Lower leg skin (tissue), 4 donors: ENCODE results near the gene PP2D1. TPM values are rescaled to one million over a fixed set of nuclear protein-coding genes. Genes with fewer than 3 reads are reported as not detected.
"Not testable (repeated sequence)": the region's sequence is repeated elsewhere in the genome, so short reads cannot be mapped to it uniquely, and the experiment has no call there.

Experiments
- DNase-seq, 2 donors: peaks; one replicate each; pipeline ENCODE4 v3.0.0-alpha.2; 2019; ENCODE audit warnings: low spot score in 2 of 2
- H3K4me3 ChIP-seq: fragments of 200-600 bp; sonication (generic); 2 replicates; pipeline ENCODE4 v1.5.1; 2017; ENCODE audit warnings: mild to moderate bottlenecking, low read depth; ENCODE audit not compliant: poor library complexity, severe bottlenecking
- POLR2A ChIP-seq, 2 donors: fragments of 450-650 bp; IDR thresholded peaks; one replicate each; pipeline ENCODE4 v1.6.1; 2016 to 2017; ENCODE audit warnings: antibody characterized with exemption in 2 of 2, mild to moderate bottlenecking in 1 of 2, moderate library complexity in 1 of 2
- WGBS, 2 donors: methylation state at CpG; one replicate each; pipeline ENCODE4 v1.1.5; 2018; 5-methylcytosine and 5-hydroxymethylcytosine counted together
- intact Hi-C: fragments of 100-400 bp; cut with DNase I; formaldehyde crosslinking; loops from one replicate; pipeline ENCODE4 v1.15.0; 2023; ENCODE audit warnings: low total_unique reads
- total RNA-seq, 4 donors: library from RNA; depleted of rRNA; stranded (reverse); fragments of >200 nt; gene quantifications; one replicate each; pipeline ENCODE4 v1.1.0, GENCODE V29; 2016
- TF ChIP-seq, protein P1 (sequence below), 3 donors: fragments of 450-650 bp; IDR thresholded peaks; one replicate each; pipeline ENCODE4 v1.5.1; 2016; ENCODE audit warnings: antibody characterized with exemption in 3 of 3, mild to moderate bottlenecking in 3 of 3, moderate library complexity in 2 of 3

PP2D1 gene
- total RNA-seq, 4 donors from 2014 or later: not detected

DNA sequence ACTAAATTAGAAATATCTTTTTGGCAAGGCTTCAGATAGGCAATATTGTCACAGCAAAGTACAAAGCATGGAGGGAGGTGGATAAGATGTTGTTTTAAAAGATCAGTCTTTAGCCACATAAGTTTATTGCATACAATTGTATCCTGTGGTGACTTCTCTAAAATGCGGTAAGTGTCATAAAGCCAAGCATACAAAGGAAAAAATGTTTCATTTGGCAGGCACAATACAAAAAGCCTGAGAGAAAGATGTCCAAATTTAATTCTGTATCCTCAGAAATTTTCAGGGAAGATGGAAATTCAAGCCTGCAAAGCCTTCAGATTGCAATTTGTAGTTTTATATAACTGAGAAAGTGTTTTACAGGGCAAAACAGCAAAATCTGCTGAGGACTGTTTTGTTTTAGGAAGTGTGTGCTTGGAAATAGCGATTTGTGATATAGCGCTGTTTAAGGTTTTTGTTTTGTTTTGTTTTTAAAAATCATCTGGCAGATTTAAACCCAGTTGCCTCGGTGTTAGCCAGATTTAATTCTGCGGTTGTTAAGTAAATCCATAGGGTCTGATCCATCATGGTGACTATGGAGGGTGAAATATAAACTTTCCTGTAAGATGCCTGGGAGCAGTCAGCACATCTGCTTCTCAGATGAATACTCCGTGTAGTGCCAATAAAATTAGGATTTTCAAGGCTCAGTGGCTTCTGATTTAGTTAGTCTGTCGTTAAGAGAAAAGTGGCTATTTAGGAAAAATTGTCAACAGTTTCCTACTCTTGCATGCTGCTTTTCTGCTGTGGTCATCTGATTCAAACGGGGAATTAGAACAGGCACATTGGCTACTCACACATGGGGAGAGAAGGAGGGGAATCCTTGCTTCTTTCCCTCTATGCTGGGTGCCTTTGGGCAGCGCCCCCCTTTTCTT is 36.2 kb upstream of the PP2D1 start:
- H3K4me3 ChIP-seq: no peak overlapping the region
- TF ChIP-seq POLR2A (IDR thresholded peaks at IDR 0.05): no peak
- TF ChIP-seq, protein P1, sequence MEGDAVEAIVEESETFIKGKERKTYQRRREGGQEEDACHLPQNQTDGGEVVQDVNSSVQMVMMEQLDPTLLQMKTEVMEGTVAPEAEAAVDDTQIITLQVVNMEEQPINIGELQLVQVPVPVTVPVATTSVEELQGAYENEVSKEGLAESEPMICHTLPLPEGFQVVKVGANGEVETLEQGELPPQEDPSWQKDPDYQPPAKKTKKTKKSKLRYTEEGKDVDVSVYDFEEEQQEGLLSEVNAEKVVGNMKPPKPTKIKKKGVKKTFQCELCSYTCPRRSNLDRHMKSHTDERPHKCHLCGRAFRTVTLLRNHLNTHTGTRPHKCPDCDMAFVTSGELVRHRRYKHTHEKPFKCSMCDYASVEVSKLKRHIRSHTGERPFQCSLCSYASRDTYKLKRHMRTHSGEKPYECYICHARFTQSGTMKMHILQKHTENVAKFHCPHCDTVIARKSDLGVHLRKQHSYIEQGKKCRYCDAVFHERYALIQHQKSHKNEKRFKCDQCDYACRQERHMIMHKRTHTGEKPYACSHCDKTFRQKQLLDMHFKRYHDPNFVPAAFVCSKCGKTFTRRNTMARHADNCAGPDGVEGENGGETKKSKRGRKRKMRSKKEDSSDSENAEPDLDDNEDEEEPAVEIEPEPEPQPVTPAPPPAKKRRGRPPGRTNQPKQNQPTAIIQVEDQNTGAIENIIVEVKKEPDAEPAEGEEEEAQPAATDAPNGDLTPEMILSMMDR (IDR thresholded peaks at IDR 0.05): no peak
- intact Hi-C loops: no loop called here
- 49% methylated on average over 9 of the region's 9 CpGs for WGBS, 2 donors
- DNase-seq: no peak

DNA sequence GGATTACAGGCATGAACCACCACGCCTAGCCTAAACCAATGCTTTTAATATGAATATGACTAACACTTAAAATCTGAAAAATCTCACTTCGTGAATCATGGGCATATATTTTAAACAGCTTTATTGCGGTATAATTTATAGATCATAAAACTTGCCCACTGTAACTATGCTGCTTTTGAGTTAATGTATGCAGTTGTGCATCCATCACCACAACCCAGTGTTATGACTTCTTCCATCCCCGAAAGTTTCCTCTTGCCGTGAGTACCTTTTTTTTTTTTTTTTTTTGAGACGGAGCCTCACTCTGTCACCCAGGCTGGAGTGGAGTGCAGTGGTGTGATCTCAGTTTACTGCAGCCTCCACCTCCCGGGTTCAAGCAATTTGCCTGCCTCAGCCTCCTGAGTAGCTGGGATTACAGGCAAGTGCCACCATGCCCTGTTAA is 35.3 kb upstream of the PP2D1 start:
- no peak overlapping the region for H3K4me3 ChIP-seq
- no peak for DNase-seq
- WGBS, 2 donors: 62 to 67% methylated on average over 7 of the region's 7 CpGs
- intact Hi-C loops: no loop called here
- TF ChIP-seq POLR2A (IDR thresholded peaks at IDR 0.05): no peak
- TF ChIP-seq, protein P1 (IDR thresholded peaks at IDR 0.05): no peak

DNA sequence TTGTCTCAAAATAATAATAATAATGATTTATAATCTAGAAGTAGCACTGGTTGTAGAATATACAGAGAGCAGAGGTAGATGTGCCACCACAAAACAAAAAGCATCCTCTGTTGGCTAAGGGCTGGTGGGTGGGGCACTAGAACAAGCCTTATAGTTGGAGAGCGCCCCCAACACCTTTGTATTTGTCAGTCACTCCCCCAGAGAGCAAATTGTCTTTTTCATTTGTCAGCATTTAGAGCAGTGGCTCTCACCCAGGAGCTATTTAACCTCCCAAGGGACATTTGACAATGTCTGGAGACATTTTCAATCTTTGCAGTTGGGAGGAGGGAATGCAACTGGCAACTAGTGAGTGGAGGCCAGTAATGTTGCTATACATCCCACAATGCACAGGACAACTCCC is 34.5 kb upstream of the PP2D1 start:
- 91 to 100% methylated on average over 1 of the region's 1 CpG for WGBS, 2 donors
- DNase-seq: no peak
- intact Hi-C loops: no loop called here
- H3K4me3 ChIP-seq: no peak overlapping the region
- TF ChIP-seq, protein P1 (IDR thresholded peaks at IDR 0.05): no peak
- TF ChIP-seq POLR2A (IDR thresholded peaks at IDR 0.05): no peak

DNA sequence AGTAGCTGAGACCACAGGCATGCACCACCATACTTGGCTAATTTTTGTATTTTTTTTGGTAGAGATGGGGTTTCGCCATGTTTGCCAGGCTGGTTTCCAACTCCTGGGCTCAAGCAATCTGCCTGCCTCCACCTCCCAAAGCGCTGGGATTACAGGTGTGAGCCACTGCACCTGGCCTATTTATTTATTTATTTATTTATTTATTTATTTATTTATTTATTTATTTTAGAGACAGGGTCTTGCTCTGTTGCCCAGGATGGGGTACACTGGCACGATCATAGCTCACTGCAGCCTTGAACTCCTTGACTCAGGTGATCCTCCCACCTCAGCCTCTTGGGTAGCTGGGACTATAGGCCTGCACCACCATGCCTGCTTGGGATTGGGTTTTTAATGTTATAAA is 33.1 kb upstream of the PP2D1 start:
- intact Hi-C loops, H3K4me3 ChIP-seq, DNase-seq: not testable (repeated sequence)
- 96 to 100% methylated on average over 3 of the region's 3 CpGs for WGBS, 2 donors

DNA sequence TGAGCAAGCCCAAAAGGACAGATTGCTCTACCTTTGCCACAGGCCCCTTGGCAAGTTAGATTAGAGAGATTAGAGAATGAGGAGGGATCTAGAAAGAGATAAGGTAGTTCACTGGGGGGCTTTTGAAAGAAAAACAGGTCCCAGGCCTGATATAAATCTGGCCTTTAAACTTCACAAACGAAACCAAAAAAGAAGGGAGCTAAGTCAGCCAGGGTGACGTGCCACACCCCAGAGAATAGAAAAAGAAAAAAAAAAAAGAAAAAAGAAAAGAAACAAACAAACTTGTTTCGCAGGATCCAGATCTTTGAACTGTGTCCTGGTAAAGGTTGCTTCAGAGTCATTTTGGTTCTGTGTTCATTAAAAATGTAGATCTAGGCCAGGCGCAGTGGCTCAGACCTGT is 31.8 kb upstream of the PP2D1 start:
- no peak overlapping the region for H3K4me3 ChIP-seq
- DNase-seq: no peak
- intact Hi-C loops: loop anchor here (5.0 kb wide), 2 partner anchors 97 to 143 kb away; partner anchors contain the start of genes RAB5A and SGO1
- TF ChIP-seq, protein P1 (IDR thresholded peaks at IDR 0.05): no peak
- no peak for TF ChIP-seq POLR2A (IDR thresholded peaks at IDR 0.05)
- WGBS, 2 donors: 27 to 29% methylated on average over 4 of the region's 4 CpGs

DNA sequence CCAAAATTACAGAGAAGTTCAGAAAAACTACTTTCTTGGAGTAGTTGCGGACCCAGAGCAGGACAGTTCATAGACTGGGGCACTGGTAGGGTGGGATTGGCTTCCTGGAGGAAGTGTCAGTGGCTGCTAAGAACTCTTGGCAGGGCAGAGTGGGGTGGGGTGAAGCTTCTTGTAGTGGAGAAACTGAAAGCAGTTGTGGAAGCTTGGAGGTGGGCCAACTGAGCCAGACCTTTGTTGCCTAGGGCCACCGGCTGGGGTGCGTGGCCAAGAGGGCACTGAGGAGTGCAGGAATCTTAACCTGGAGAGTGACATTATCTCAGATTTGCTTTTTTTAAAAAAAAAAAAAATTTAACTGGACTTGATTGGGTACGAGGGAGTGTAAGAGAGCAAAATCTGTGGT is 31.3 kb upstream of the PP2D1 start:
- peak; percentile 85 to 96 for DNase-seq
- intact Hi-C loops: loop anchor here (5.0 kb wide), 2 partner anchors 96 to 144 kb away; partner anchors contain the start of genes RAB5A and SGO1

More for the DNA sequence above, 31.3 kb upstream of the PP2D1 start:
- H3K4me3 ChIP-seq: no peak overlapping the region
- no peak for TF ChIP-seq POLR2A (IDR thresholded peaks at IDR 0.05)
- TF ChIP-seq, protein P1 (IDR thresholded peaks at IDR 0.05): no peak
- 9 to 14% methylated on average over 4 of the region's 4 CpGs for WGBS, 2 donors
